ENCODE measurements around the gene MAT2B.
"Not testable (repeated sequence)": the region's sequence is repeated elsewhere in the genome, so short reads cannot be mapped to it uniquely, and the experiment has no call there.

MAT2B gene

GRCh38 chr5:163503106-163504078 lies 2.0 kb upstream of the MAT2B start:
- peak in 25 of 51 donors; percentile 2 to 71 (median 19) for DNase-seq

GRCh38 chr5:163504079-163504931 lies 1.1 kb upstream of the MAT2B start:
- DNase-seq: peak in 38 of 51 donors; percentile 5 to 74 (median 26)

GRCh38 chr5:163505049-163505367 lies 411 bp upstream of the MAT2B start:
- DNase-seq: no peak

GRCh38 chr5:163506095-163506457 lies 657 bp downstream of the MAT2B start:
- peak in 4 of 51 donors; percentile 2 to 9 (median 2) for DNase-seq

- DNase-seq: no peak
These were observed 1.3 kb downstream of the MAT2B start for GRCh38 chr5:163506726-163507125.

- no peak for DNase-seq
These were observed 3.3 kb downstream of the MAT2B start for GRCh38 chr5:163508753-163509152.

- peak in 4 of 51 donors; percentile 2 to 11 (median 7) for DNase-seq
These were observed 4.0 kb downstream of the MAT2B start for GRCh38 chr5:163509291-163509951.

- peak in 5 of 51 donors; percentile 5 to 22 (median 9) for DNase-seq
These were observed 7.1 kb downstream of the MAT2B start for GRCh38 chr5:163512526-163512925.

- DNase-seq: no peak
These were observed 19.7 kb downstream of the MAT2B start for GRCh38 chr5:163525096-163525495.

- DNase-seq: no peak
These were observed 24.3 kb downstream of the MAT2B start for GRCh38 chr5:163529698-163530097.

GRCh38 chr5:163531272-163531671 lies 25.9 kb downstream of the MAT2B start:
- no peak for DNase-seq

GRCh38 chr5:163532171-163533084 lies 27.0 kb downstream of the MAT2B start:
- DNase-seq: no peak

- no peak for DNase-seq
These were observed 27.8 kb downstream of the MAT2B start for GRCh38 chr5:163533223-163533622.

- DNase-seq: no peak
These were observed 29.2 kb downstream of the MAT2B start for GRCh38 chr5:163534492-163535094.

GRCh38 chr5:163535290-163535689 lies 29.9 kb downstream of the MAT2B start:
- no peak for DNase-seq

- DNase-seq: not testable (repeated sequence)
These were observed 31.0 kb downstream of the MAT2B start for GRCh38 chr5:163536442-163536841.

- no peak for DNase-seq
These were observed 35.3 kb downstream of the MAT2B start for GRCh38 chr5:163540696-163541095.

GRCh38 chr5:163542771-163543170 lies 37.4 kb downstream of the MAT2B start:
- DNase-seq: no peak

GRCh38 chr5:163544041-163544440 lies 38.6 kb downstream of the MAT2B start:
- DNase-seq: no peak

GRCh38 chr5:163544836-163545235 lies 39.4 kb downstream of the MAT2B start:
- no peak for DNase-seq
